Uterus (tissue), 4 donors: ENCODE results near the gene TAT. TPM values are rescaled to one million over a fixed set of nuclear protein-coding genes. Genes with fewer than 3 reads are reported as not detected.

ENCODE experiments used
- DNase-seq, 2 donors: peaks; one replicate each; pipeline ENCODE4 v3.0.0-alpha.2; 2019 to 2020
- H3K27ac ChIP-seq, 2 donors: fragments of 200-600 bp; sonication (generic); 1 replicate in 1 of 2; 2 replicates in 1 of 2; pipeline ENCODE4 v1.5.1; 2016 to 2018
- H3K27me3 ChIP-seq, 2 donors: fragments of 200-600 bp; sonication (generic); one replicate each; pipeline ENCODE4 v1.5.1; 2018 to 2019; ENCODE audit warnings: control low read depth in 1 of 2
- H3K36me3 ChIP-seq, 2 donors: fragments of 200-600 bp; sonication (generic); one replicate each; pipeline ENCODE4 v1.5.1; 2019; ENCODE audit warnings: control low read depth in 1 of 2
- H3K4me1 ChIP-seq, 2 donors: fragments of 200-600 bp; sonication (generic); one replicate each; pipeline ENCODE4 v1.5.1; 2018 to 2019; ENCODE audit warnings: control low read depth in 1 of 2
- H3K4me3 ChIP-seq, 2 donors: fragments of 200-600 bp; sonication (generic); 1 replicate in 1 of 2; 2 replicates in 1 of 2; pipeline ENCODE4 v1.5.1; 2018 to 2019; ENCODE audit warnings: mild to moderate bottlenecking in 1 of 2
- H3K9me3 ChIP-seq, 2 donors: fragments of 200-600 bp; sonication (generic); one replicate each; pipeline ENCODE4 v1.5.1; 2019; ENCODE audit warnings: control low read depth in 1 of 2
- POLR2A ChIP-seq, 2 donors: fragments of 450-650 bp; IDR thresholded peaks; one replicate each; pipeline ENCODE4 v1.6.1; 2016; ENCODE audit warnings: antibody characterized with exemption in 2 of 2, mild to moderate bottlenecking in 1 of 2, moderate library complexity in 1 of 2
- intact Hi-C: fragments of 100-400 bp; cut with DNase I; formaldehyde crosslinking; loops from one replicate; pipeline ENCODE4 v1.15.1; 2023; ENCODE audit warnings: low total_unique reads
- total RNA-seq, 4 donors: library from RNA; depleted of rRNA in 3 of 4; stranded (reverse); fragments of >200 nt in 3 of 4; gene quantifications; one replicate each; pipeline versions ENCODE4 v1.1.0 to v1.2.4, GENCODE V29; 2014 to 2023
- TF ChIP-seq, protein P1 (sequence below), 4 experiments: fragments of 200-600 bp in 2 of 4; fragments of 450-650 bp in 2 of 4; sonication (generic) in 2 of 4; IDR thresholded peaks; one replicate each; pipeline ENCODE4 v1.5.1; 2016 to 2019; ENCODE audit warnings: antibody characterized with exemption in 4 of 4, mild to moderate bottlenecking in 2 of 4, moderate library complexity in 1 of 4
- donor health status: DM: yes; HTN: yes; CAD: no.

TAT gene
- total RNA-seq, 4 donors from 2014 or later = 0.07 to 0.24 TPM; not detected in 2

DNA sequence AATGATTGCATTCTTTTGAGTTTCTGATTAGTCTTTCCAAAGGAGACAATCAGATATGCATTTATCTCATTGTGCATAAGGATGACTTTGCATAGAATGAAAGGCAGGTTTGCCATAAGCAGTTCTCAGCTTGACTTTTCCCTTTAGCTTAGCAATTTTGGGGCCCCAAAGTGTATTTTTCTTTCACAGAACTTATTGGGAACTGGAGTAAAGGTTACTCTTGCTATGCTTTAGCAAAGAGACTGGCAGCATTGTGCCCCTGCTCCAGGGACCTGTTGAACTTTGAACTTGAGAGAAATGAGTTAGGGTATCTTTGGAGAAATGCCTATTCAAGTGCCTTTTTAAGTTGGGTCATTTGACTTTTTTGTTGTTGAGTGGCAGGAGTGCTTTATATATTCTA lies 17.0 kb downstream of the TAT start:
- Histone ChIP-seq H3K4me3 (no peak overlapping the region), H3K4me1 (no peaks in the 10 kb centered on the region), H3K9me3 (no peaks in the 10 kb centered on the region), H3K27ac (no peak overlapping the region), H3K36me3 (no peaks in the 10 kb centered on the region), H3K27me3 (no peaks in the 10 kb centered on the region)
- no peak for DNase-seq
- intact Hi-C loops = no loop called here
- TF ChIP-seq POLR2A (IDR thresholded peaks at IDR 0.05) = no peak
- TF ChIP-seq, protein P1, sequence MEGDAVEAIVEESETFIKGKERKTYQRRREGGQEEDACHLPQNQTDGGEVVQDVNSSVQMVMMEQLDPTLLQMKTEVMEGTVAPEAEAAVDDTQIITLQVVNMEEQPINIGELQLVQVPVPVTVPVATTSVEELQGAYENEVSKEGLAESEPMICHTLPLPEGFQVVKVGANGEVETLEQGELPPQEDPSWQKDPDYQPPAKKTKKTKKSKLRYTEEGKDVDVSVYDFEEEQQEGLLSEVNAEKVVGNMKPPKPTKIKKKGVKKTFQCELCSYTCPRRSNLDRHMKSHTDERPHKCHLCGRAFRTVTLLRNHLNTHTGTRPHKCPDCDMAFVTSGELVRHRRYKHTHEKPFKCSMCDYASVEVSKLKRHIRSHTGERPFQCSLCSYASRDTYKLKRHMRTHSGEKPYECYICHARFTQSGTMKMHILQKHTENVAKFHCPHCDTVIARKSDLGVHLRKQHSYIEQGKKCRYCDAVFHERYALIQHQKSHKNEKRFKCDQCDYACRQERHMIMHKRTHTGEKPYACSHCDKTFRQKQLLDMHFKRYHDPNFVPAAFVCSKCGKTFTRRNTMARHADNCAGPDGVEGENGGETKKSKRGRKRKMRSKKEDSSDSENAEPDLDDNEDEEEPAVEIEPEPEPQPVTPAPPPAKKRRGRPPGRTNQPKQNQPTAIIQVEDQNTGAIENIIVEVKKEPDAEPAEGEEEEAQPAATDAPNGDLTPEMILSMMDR (IDR thresholded peaks at IDR 0.05) = no peak

DNA sequence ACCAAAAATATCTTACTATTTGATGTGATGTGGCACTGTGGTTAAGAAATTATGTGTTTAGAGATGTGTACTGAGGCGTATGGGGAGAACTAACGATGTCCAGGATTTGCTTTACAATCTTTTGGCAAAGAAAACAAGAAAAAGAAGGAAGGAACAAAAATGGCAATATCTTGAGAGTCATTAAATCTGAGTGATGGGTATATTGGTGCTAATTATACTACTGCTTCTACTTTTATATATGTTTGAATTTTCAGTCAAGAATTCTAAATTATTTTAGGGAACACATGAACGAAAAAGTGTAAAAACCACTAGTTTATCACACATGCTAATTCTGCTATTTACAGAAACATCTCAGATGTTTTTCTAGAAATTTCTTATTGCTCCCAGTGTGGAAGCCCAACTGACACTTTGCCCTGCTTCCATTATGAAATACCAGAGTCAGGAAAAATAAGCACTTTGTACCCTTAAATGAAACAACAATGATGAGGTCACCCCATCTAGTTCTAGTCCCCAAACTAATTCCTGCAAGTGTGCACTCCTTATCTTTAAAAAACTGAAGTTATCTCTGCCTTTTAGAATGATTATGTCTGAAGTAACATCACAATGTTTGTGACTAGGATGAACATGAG lies 18.8 kb downstream of the TAT start:
- H3K36me3 ChIP-seq = no peaks in the 10 kb centered on the region
- intact Hi-C loops = no loop called here

DNA sequence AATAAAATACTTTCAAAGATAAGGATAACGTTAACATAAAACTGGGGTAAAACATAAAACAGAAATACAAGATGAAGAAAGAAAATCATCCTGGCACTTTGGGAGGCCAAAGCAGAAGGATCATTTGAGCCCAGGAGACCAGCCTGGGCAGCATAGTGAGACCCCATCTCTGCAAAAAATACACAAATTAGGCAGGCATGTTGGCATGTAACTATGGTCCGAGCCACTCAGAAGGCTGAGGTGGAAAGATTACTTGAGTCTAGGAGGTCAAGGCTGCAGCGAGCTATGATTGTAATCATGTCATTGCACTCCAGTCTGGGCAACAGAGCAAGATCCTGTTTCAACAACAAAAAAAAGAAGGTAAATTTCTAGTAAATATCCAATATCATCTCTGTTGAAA lies 19.6 kb downstream of the TAT start:
- TF ChIP-seq, protein P1 (IDR thresholded peaks at IDR 0.05) = no peak
- TF ChIP-seq POLR2A (IDR thresholded peaks at IDR 0.05) = no peak
- H3K27ac ChIP-seq = no peak overlapping the region
- H3K4me1 ChIP-seq = no peaks in the 10 kb centered on the region
- no peak overlapping the region for H3K4me3 ChIP-seq
- intact Hi-C loops = no loop called here
- H3K9me3 ChIP-seq = no peaks in the 10 kb centered on the region
- H3K27me3 ChIP-seq = no peaks in the 10 kb centered on the region
- no peak for DNase-seq
- H3K36me3 ChIP-seq = no peaks in the 10 kb centered on the region

More for the DNA sequence above, 18.8 kb downstream of the TAT start:
- H3K27me3 ChIP-seq = no peaks in the 10 kb centered on the region
- H3K4me1 ChIP-seq = no peaks in the 10 kb centered on the region
- no peak for DNase-seq
- no peak overlapping the region for H3K27ac ChIP-seq
- TF ChIP-seq, protein P1 (IDR thresholded peaks at IDR 0.05) = no peak
- no peak for TF ChIP-seq POLR2A (IDR thresholded peaks at IDR 0.05)
- no peaks in the 10 kb centered on the region for H3K9me3 ChIP-seq
- H3K4me3 ChIP-seq = no peak overlapping the region

DNA sequence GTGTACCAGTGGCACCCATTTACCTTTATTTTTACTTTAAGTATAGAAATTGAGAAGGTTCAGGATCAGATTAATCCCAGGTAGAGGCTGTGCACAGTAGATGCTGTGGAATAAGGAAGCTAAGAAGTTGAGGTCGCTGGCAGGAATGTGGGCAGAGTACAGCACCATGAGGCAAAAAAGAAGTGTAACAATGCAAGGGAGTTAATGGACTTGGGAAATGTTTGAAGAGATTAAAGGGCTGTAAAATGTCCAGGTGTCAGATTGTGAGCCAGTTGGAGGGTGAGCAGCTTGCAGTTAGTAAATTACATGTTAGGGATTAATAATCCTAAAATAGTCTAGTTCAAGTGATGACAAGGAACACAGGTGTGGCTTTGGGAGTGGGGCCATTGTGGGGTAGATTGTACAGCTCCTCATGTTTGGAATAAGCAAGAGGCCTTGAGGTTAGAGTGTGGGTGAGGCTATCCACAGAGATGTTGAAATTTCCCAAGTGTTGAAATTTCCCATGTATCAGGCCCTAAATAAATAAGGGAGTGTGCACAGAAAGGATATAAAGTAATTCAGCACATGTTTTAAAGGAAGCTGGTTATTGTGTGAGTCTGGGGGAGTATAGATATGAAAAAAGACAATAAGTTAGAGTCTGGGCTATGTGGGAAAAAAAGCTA lies 21.5 kb downstream of the TAT start:
- Histone ChIP-seq H3K27me3 (no peaks in the 10 kb centered on the region), H3K36me3 (no peaks in the 10 kb centered on the region), H3K27ac (no peak overlapping the region), H3K9me3 (no peaks in the 10 kb centered on the region), H3K4me3 (no peak overlapping the region), H3K4me1 (no peaks in the 10 kb centered on the region)
- no peak for DNase-seq
- TF ChIP-seq POLR2A (IDR thresholded peaks at IDR 0.05) = no peak
- TF ChIP-seq, protein P1 (IDR thresholded peaks at IDR 0.05) = no peak
- intact Hi-C loops = no loop called here

DNA sequence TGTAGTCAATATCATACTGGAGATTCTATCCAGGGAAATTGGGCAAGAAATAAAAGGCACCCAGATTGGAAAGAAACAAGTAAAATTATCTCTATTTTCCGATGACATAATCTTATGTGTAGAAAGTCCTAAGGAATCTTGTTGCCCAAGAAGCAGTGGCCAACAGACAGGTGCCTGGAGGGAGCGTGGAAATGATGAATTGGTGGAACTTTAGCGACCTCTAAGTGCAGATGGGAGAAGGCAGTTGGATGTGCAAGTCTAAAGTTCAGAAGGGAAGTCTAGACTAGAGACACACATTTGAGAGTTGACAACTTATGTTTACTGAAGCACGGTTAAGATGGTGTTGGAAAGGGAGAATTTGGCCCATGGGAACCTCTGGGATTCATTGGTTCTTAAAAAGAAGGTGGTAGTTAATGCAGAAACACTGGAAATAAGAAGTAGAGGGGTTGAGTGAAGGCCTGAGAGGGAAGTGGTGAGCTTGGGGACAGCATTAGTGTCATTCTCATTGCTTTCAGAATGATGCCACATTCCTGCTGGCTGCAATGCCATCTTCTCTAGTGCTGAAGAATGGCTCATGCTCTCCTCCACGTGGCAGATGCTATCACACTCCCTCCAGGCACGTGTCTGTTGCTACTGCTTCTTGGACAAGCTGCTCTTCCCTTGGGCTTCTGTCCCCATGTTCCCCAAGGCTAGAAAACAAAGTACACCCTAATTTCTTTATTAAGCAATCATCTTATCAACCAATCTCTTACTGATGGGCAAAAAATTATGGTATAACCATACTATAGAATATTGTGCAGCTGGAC lies 24.0 kb downstream of the TAT start:
- no peak overlapping the region for H3K4me3 ChIP-seq
- H3K36me3 ChIP-seq = no peaks in the 10 kb centered on the region
- DNase-seq = no peak
- intact Hi-C loops = no loop called here
- no peaks in the 10 kb centered on the region for H3K27me3 ChIP-seq
- no peaks in the 10 kb centered on the region for H3K4me1 ChIP-seq
- H3K9me3 ChIP-seq = no peaks in the 10 kb centered on the region
- TF ChIP-seq POLR2A (IDR thresholded peaks at IDR 0.05) = no peak
- TF ChIP-seq, protein P1 (IDR thresholded peaks at IDR 0.05) = no peak
- no peak overlapping the region for H3K27ac ChIP-seq
